HL-60 (cell line): Measurements from ENCODE around the gene DENND11.

ENCODE experiments used
- CTCF ChIP-seq: IDR thresholded peaks from one replicate; pipeline ENCODE4 v1.5.1; 2011; ENCODE audit warnings: low read length, control low read depth, inconsistent platforms; ENCODE audit not compliant: insufficient read depth
- POLR2AphosphoS5 ChIP-seq: IDR thresholded peaks from 2 replicates; pipeline ENCODE4 v1.6.1; 2012; ENCODE audit warnings: low read depth
- SPI1 ChIP-seq: IDR thresholded peaks from 2 replicates; pipeline ENCODE4 v1.6.1; 2012; ENCODE audit warnings: low read depth, mild to moderate bottlenecking, borderline replicate concordance

GRCh38 chr7:141744131-141744530, 42.2 kb upstream of the DENND11 start:
- TF ChIP-seq CTCF: no peak
- no peak for TF ChIP-seq POLR2AphosphoS5
- TF ChIP-seq SPI1: no peak
